GM12873 (cell line): ENCODE data around the gene TPRA1.
A peak's percentile ranks its signal among the peaks of the same experiment; 100 is the strongest.

Experiments
- TF ChIP-seq, protein P1 (sequence below): IDR thresholded peaks from 2 replicates; pipeline ENCODE4 v1.5.1; 2012; ENCODE audit warnings: low read depth, mild to moderate bottlenecking, moderate library complexity, low read length, control low read depth; ENCODE audit not compliant: insufficient read depth; ENCODE audit errors: missing control alignments

The TPRA1 gene

DNA sequence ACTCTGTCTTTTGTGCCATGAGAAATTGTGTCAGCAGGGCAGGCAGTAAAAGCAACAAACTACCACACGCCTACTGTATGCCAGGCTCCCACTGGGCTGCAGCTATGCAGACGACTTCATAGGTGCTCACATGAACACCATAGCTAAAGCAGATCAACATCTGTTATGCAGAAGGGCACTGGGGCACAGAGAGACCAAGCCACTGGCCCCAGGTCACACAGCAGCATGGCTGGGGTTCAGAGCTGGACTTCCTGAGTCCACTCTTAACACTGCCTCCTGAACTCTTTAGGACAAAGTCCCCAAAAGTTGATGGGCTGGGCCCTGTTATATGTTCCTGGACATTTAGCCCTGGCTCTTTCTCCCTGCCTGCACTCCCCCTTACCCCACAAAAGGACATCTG lies 12.4 kb downstream of the TPRA1 start:
- TF ChIP-seq, protein P1, sequence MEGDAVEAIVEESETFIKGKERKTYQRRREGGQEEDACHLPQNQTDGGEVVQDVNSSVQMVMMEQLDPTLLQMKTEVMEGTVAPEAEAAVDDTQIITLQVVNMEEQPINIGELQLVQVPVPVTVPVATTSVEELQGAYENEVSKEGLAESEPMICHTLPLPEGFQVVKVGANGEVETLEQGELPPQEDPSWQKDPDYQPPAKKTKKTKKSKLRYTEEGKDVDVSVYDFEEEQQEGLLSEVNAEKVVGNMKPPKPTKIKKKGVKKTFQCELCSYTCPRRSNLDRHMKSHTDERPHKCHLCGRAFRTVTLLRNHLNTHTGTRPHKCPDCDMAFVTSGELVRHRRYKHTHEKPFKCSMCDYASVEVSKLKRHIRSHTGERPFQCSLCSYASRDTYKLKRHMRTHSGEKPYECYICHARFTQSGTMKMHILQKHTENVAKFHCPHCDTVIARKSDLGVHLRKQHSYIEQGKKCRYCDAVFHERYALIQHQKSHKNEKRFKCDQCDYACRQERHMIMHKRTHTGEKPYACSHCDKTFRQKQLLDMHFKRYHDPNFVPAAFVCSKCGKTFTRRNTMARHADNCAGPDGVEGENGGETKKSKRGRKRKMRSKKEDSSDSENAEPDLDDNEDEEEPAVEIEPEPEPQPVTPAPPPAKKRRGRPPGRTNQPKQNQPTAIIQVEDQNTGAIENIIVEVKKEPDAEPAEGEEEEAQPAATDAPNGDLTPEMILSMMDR, result no peak

DNA sequence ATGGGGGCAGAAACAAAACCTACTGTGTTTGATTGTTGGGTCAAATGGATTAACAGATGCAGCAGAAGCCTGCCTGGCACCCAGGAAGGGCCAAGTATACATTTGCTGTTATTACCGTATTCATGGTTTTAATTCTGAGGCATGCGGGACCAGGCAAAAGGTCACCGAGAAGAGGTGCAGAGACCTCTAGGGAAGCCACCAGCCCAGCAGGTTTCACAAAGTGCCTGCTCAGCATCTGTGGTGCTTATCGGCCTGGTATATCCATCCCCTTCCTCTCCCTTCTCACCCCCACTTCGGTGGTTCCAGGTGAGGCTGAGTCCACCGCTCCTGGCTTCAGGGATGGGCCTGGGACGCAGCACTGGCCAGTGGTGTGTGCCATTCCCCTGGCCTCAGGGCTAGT lies 13.1 kb downstream of the TPRA1 start:
- TF ChIP-seq, protein P1, result no peak

GRCh38 chr3:127574880-127575878 lies 15.4 kb downstream of the TPRA1 start:
- TF ChIP-seq, protein P1, result peak; percentile 99

DNA sequence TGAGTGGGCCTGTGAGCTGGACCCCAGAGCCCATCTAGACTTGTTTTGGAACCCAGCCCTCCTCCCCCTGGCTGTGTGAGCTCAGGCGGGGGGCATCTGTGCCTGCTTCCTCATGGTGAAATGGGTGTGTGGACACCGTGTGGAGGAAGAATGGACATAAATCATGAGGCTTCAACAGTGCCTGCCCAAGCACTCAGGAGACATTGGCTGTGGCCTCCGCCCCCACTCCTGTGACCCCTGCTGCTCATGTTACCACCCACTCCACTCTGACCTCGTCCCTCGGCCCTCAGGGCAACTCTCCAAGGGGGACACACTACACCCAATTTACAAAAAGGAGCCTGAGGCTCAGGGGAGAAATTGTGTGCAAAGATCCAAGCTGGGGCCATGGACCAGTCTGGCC lies 16.6 kb downstream of the TPRA1 start:
- TF ChIP-seq, protein P1, result no peak

DNA sequence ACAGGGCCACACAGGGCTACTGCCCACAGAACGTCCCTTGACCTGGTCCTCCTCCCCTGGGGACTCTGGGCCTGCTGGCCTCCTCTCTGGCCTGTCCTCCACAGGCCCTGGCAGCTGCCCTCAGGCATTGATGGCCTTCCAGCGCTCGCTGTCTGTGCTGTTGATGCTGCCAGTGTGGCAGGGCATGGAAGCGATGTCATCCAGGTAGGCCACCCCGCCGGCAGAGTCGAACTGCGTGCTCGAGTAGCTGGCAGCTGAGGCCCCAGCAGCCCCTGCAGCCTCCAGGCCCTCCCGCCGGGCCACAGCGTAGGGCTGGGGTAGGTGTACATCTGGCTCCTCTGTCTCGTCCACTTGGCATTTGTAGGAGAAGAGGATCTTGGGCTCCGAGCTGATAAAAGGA lies 17.1 kb downstream of the TPRA1 start:
- TF ChIP-seq, protein P1, result no peak

DNA sequence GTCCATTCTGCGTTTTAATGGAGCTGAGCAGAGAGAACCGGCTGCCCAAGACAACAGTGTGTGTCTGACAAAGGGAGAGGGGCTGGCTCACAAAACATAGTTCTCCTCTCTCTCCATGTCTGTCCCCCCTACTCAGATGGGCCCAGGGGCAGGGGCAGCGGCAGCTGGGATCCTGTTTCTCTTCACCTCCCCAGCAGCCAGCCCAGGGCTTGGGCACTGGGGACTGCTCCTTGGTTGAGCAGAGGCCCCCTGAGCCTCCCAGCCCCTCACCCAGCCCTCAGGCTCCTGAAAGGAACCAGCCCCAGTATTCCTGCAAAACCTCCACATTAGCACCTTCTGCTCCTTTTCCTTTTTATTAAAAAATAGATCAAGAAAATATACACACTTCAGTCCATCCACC lies 17.8 kb downstream of the TPRA1 start:
- TF ChIP-seq, protein P1, result no peak

DNA sequence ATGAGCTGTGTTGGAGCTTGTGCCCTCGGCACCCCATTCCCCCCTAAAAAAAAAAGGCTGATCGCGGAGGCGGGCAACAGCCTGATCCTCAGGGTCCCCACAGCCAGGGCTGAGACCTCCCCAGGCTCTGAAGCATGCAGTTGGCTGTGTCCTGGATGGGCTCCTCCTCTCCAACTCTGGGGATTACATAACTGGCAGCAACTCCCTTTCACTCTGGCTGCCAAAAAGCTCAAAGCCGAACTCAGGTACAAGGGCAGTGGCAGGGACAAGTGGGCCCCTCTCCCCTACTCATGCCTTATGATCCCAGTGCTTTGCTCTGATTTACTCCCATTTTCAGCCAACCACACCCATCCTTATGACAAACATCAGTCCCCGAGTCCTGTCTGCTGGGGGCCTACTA lies 18.3 kb downstream of the TPRA1 start:
- TF ChIP-seq, protein P1, result no peak
